GM23248 (cell line): ENCODE results near the gene PDE4B. TPM values are rescaled to one million over a fixed set of nuclear protein-coding genes. Genes with fewer than 3 reads are reported as not detected.
A peak's percentile ranks its signal among the peaks of the same experiment; 100 is the strongest.

Experiments used
- DNase-seq: peaks from one replicate; pipeline ENCODE4 v3.0.0-alpha.2; 2015
- H2AFZ ChIP-seq: fragments of 200-600 bp; sonication (generic); 2 replicates; pipeline ENCODE4 v1.6.1; 2016; ENCODE audit warnings: antibody characterized with exemption
- H3F3A ChIP-seq: fragments of 200-600 bp; sonication (generic); 2 replicates; pipeline ENCODE4 v1.6.1; 2016; ENCODE audit warnings: mild to moderate bottlenecking, antibody characterized with exemption, mixed run types; ENCODE audit not compliant: insufficient read depth
- H3K27ac ChIP-seq: fragments of 200-600 bp; sonication (generic); 2 replicates; pipeline ENCODE4 v1.5.1; 2016; ENCODE audit warnings: mild to moderate bottlenecking
- H3K27me3 ChIP-seq: fragments of 200-600 bp; sonication (generic); replicated peaks from 2 replicates; pipeline ENCODE4 v1.6.1; 2016; ENCODE audit warnings: mild to moderate bottlenecking; ENCODE audit not compliant: insufficient read depth
- H3K36me3 ChIP-seq: fragments of 200-600 bp; sonication (generic); 2 replicates; pipeline ENCODE4 v1.6.1; 2016; ENCODE audit warnings: low read depth, mild to moderate bottlenecking
- H3K4me1 ChIP-seq: fragments of 200-600 bp; sonication (generic); 2 replicates; pipeline ENCODE4 v1.6.1; 2016; ENCODE audit warnings: mild to moderate bottlenecking; ENCODE audit not compliant: insufficient read depth
- H3K4me2 ChIP-seq: fragments of 200-600 bp; sonication (generic); one replicate; pipeline ENCODE4 v1.6.1; 2016; ENCODE audit warnings: mild to moderate bottlenecking; ENCODE audit not compliant: unreplicated experiment
- H3K4me3 ChIP-seq: fragments of 200-600 bp; sonication (generic); 2 replicates; pipeline ENCODE4 v1.5.1; 2016; ENCODE audit warnings: mild to moderate bottlenecking
- H3K79me2 ChIP-seq: fragments of 200-600 bp; sonication (generic); 2 replicates; pipeline ENCODE4 v1.6.1; 2016; ENCODE audit warnings: mild to moderate bottlenecking; ENCODE audit not compliant: insufficient read depth
- H3K9ac ChIP-seq: fragments of 200-600 bp; sonication (generic); 2 replicates; pipeline ENCODE4 v1.6.1; 2016; ENCODE audit warnings: mild to moderate bottlenecking
- H3K9me2 ChIP-seq: fragments of 200-600 bp; sonication (generic); 2 replicates; pipeline ENCODE4 v1.6.1; 2016; ENCODE audit warnings: mixed run types, mild to moderate bottlenecking, moderate library complexity; ENCODE audit not compliant: insufficient read depth
- H3K9me3 ChIP-seq: fragments of 200-600 bp; sonication (generic); one replicate; pipeline ENCODE4 v1.6.1; 2017; ENCODE audit warnings: low read depth
- H4K20me1 ChIP-seq: fragments of 200-600 bp; sonication (generic); 2 replicates; pipeline ENCODE4 v1.6.0; 2016; ENCODE audit not compliant: insufficient read depth
- EZH2 ChIP-seq: fragments of 200-600 bp; sonication (generic); IDR thresholded peaks from 2 replicates; pipeline ENCODE4 v1.6.1; 2018; ENCODE audit warnings: antibody characterized with exemption, mild to moderate bottlenecking; ENCODE audit not compliant: insufficient read depth, poor library complexity, severe bottlenecking
- EZH2phosphoT487 ChIP-seq: fragments of 200-600 bp; sonication (generic); IDR thresholded peaks from 2 replicates; pipeline ENCODE4 v1.6.1; 2018; ENCODE audit warnings: antibody characterized with exemption, moderate library complexity, mild to moderate bottlenecking, low read depth; ENCODE audit not compliant: insufficient read depth
- WGBS, 2 experiments: methylation state at CpG; one replicate each; pipeline ENCODE4 v1.1.6; 2015 to 2017; ENCODE audit warnings: low lambda C conversion rate in 2 of 2, low coverage in 1 of 2; ENCODE audit errors: missing lambda C conversion rate in 2 of 2; 5-methylcytosine and 5-hydroxymethylcytosine counted together
- in situ Hi-C: fragments of 300-500 bp; cut with MboI; formaldehyde crosslinking; loops from 2 replicates; pipeline ENCODE4 v1.15.0; 2020
- polyA plus RNA-seq: library from polyadenylated mRNA; unstranded; fragments of >200 nt; fragmentation: Nextera tagmentation; extraction: Ambion mirVana; gene quantifications from 2 replicates; pipeline ENCODE4 v1.2.1, GENCODE V29; 2016
- total RNA-seq: library from RNA; depleted of rRNA; stranded (reverse); fragments of >200 nt; shearing (Covaris generic); gene quantifications from 2 replicates; pipeline ENCODE4 v1.2.3, GENCODE V29; 2014

Gene PDE4B
- total and polyA plus RNA-seq, 2 experiments from 2014 or later = 19.9 to 36.2 TPM

- H3K4me2 ChIP-seq = peak overlapping the region; percentile 70
- TF ChIP-seq EZH2 = no peak
- no peak for TF ChIP-seq EZH2phosphoT487
- WGBS, 2 experiments = 100% methylated on average over 1 of the region's 1 CpG
- H3K9me3 ChIP-seq = no peaks in the 10 kb centered on the region
- no peaks in the 10 kb centered on the region for H4K20me1 ChIP-seq
- no peak overlapping the region for H2AFZ ChIP-seq
- H3K27me3 ChIP-seq = no peaks in the 10 kb centered on the region
- peaks cover 58% of the 10 kb centered on the region for H3F3A ChIP-seq
- H3K4me3 ChIP-seq = no peak overlapping the region
- in situ Hi-C loops = no loop called here
- peaks cover 100% of the 10 kb centered on the region for H3K79me2 ChIP-seq
- no peak overlapping the region for H3K9ac ChIP-seq
- 0 out of 2 replicates have a peak overlapping the region, but pooled peaks have one; percentile 32 for H3K27ac ChIP-seq
- DNase-seq = no peak
- no peaks in the 10 kb centered on the region for H3K9me2 ChIP-seq
- peaks cover 23% of the 10 kb centered on the region for H3K36me3 ChIP-seq
- H3K4me1 ChIP-seq = peaks cover 72% of the 10 kb centered on the region
Observed at GRCh38 chr1:66355756-66356155, 563.1 kb downstream of the PDE4B start.

- Histone ChIP-seq H3K79me2 (peaks cover 100% of the 10 kb centered on the region), H4K20me1 (no peaks in the 10 kb centered on the region)
Observed at GRCh38 chr1:66356605-66357004, 563.9 kb downstream of the PDE4B start.

GRCh38 chr1:66357021-66357420 is 564.3 kb downstream of the PDE4B start:
- Histone ChIP-seq H2AFZ (no peak overlapping the region), H3K79me2 (peaks cover 100% of the 10 kb centered on the region), H3K9ac (no peak overlapping the region), H3K27me3 (no peaks in the 10 kb centered on the region), H4K20me1 (no peaks in the 10 kb centered on the region; the same call in 1 of the 2 replicates), H3K4me2 (no peak overlapping the region), H3K4me3 (no peak overlapping the region), H3K9me3 (no peaks in the 10 kb centered on the region), H3K4me1 (peaks cover 59% of the 10 kb centered on the region), H3F3A (peaks cover 47% of the 10 kb centered on the region), H3K36me3 (peaks cover 32% of the 10 kb centered on the region), H3K27ac (no peak overlapping the region), H3K9me2 (no peaks in the 10 kb centered on the region)
- in situ Hi-C loops = no loop called here
- 90 to 93% methylated on average over 4 of the region's 4 CpGs for WGBS, 2 experiments
- no peak for DNase-seq
- no peak for TF ChIP-seq EZH2phosphoT487
- TF ChIP-seq EZH2 = no peak

More at GRCh38 chr1:66356605-66357004, 563.9 kb downstream of the PDE4B start:
- no peak overlapping the region for H2AFZ ChIP-seq
- H3K9ac ChIP-seq = no peak overlapping the region
- no peak overlapping the region for H3K4me2 ChIP-seq
- DNase-seq = no peak
- peaks cover 63% of the 10 kb centered on the region for H3K4me1 ChIP-seq
- H3K27me3 ChIP-seq = no peaks in the 10 kb centered on the region
- H3F3A ChIP-seq = peaks cover 50% of the 10 kb centered on the region
- H3K9me2 ChIP-seq = no peaks in the 10 kb centered on the region
- H3K27ac ChIP-seq = no peak overlapping the region
- 92 to 98% methylated on average over 2 of the region's 2 CpGs for WGBS, 2 experiments
- in situ Hi-C loops = no loop called here
- H3K9me3 ChIP-seq = no peaks in the 10 kb centered on the region
- no peak overlapping the region for H3K4me3 ChIP-seq
- TF ChIP-seq EZH2 (no peak), EZH2phosphoT487 (no peak)
- H3K36me3 ChIP-seq = peaks cover 28% of the 10 kb centered on the region

- H3K79me2 ChIP-seq = peaks cover 99% of the 10 kb centered on the region
- WGBS, 2 experiments = 93 to 94% methylated on average over 3 of the region's 3 CpGs
- H3K27ac ChIP-seq = no peak overlapping the region
- no peaks in the 10 kb centered on the region for H3K9me2 ChIP-seq
- TF ChIP-seq EZH2 = no peak
- TF ChIP-seq EZH2phosphoT487 = no peak
- no peaks in the 10 kb centered on the region for H3K9me3 ChIP-seq
- no peaks in the 10 kb centered on the region; the same call in 1 of the 2 replicates for H4K20me1 ChIP-seq
- no peak overlapping the region for H2AFZ ChIP-seq
- H3K4me1 ChIP-seq = peaks cover 53% of the 10 kb centered on the region
- no peak overlapping the region for H3K9ac ChIP-seq
- H3K4me3 ChIP-seq = no peak overlapping the region
- H3K4me2 ChIP-seq = no peak overlapping the region
- H3K36me3 ChIP-seq = peaks cover 38% of the 10 kb centered on the region
- in situ Hi-C loops = no loop called here
- no peak for DNase-seq
- H3F3A ChIP-seq = peaks cover 41% of the 10 kb centered on the region
- H3K27me3 ChIP-seq = no peaks in the 10 kb centered on the region
Observed at GRCh38 chr1:66357478-66358197, 564.9 kb downstream of the PDE4B start.
